HEK293 (cell line): ENCODE results near the gene ATP13A2.

Source experiments
- KLF16 ChIP-seq: fragments of 450-650 bp; formaldehyde crosslinking; IDR thresholded peaks from 2 replicates; pipeline ENCODE4 v1.5.1; 2017; ENCODE audit warnings: missing biosample characterization, missing genetic modification characterization
- ZNF530 ChIP-seq: fragments of 450-650 bp; formaldehyde crosslinking; IDR thresholded peaks from 2 replicates; pipeline ENCODE4 v1.5.1; 2016; ENCODE audit warnings: low read depth, missing biosample characterization, missing genetic modification characterization
- TF ChIP-seq, protein P1 (sequence below): fragments of 450-650 bp; formaldehyde crosslinking; IDR thresholded peaks from 2 replicates; pipeline ENCODE4 v1.5.1; 2017; ENCODE audit warnings: missing biosample characterization, missing genetic modification characterization

DNA sequence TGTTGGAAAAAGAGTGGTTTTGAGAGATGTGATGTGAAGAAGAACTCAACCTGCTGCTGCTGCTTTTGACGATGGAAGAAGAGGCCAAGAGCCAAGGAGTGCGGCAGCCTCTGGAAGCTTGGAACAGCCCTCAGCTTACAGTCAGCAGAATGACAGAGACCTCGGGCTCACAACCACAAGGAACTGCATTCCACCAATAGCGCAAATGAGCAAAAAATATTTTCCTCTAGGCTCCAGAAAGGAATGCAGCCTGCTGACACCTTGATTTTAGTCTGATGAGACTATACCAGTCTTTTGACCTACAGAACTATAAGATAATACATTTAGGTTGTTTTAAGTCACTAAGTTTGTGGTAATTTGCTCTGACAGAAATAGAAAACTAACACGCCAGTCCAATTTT, 31.9 kb upstream of the ATP13A2 start:
- TF ChIP-seq KLF16 (tag by site-specific recombination) (no peak), ZNF530 (no peak)
- TF ChIP-seq, protein P1, sequence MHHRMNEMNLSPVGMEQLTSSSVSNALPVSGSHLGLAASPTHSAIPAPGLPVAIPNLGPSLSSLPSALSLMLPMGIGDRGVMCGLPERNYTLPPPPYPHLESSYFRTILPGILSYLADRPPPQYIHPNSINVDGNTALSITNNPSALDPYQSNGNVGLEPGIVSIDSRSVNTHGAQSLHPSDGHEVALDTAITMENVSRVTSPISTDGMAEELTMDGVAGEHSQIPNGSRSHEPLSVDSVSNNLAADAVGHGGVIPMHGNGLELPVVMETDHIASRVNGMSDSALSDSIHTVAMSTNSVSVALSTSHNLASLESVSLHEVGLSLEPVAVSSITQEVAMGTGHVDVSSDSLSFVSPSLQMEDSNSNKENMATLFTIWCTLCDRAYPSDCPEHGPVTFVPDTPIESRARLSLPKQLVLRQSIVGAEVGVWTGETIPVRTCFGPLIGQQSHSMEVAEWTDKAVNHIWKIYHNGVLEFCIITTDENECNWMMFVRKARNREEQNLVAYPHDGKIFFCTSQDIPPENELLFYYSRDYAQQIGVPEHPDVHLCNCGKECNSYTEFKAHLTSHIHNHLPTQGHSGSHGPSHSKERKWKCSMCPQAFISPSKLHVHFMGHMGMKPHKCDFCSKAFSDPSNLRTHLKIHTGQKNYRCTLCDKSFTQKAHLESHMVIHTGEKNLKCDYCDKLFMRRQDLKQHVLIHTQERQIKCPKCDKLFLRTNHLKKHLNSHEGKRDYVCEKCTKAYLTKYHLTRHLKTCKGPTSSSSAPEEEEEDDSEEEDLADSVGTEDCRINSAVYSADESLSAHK (tag by site-specific recombination), result no peak
